T-cell (primary cell): ENCODE data around the gene SEL1L3. TPM values are rescaled to one million over a fixed set of nuclear protein-coding genes. Genes with fewer than 3 reads are reported as not detected.

Experiments
- ATAC-seq, 4 experiments: fragments of 200-7000 bp in 3 of 4; fragments of 150-1000 bp in 1 of 4; cut with Tn5 transposase; replicated peaks in 1 of 4; 1 replicate in 3 of 4; 2 replicates in 1 of 4; pipeline ENCODE4 v1.10.0; 2021; ENCODE audit warnings: moderate library complexity in 3 of 4, mild to moderate bottlenecking in 2 of 4, moderate number of reproducible peaks in 1 of 4
- CTCF ChIA-PET, 2 donors: fragments of 300-600 bp; sonication (Branson Sonifier 250); formaldehyde crosslinking; loops; one replicate each; lab custom pipeline; 2022; ENCODE audit warnings: antibody characterized with exemption in 2 of 2; lab: Charles Lee
- POLR2A ChIA-PET, 2 donors: fragments of 300-600 bp; sonication (Branson Sonifier 250); formaldehyde crosslinking; loops; one replicate each; lab custom pipeline; 2022; ENCODE audit warnings: antibody characterized with exemption in 2 of 2; lab: Charles Lee
- DNase-seq, 35 experiments: peaks; one replicate each; pipeline versions ENCODE4 v3.0.0 to v3.0.0-alpha.2; 2013 to 2023
- H3K27ac ChIP-seq: one replicate; pipeline ENCODE4 v1.5.1; 2013; ENCODE audit warnings: low read length
- H3K27me3 ChIP-seq, 2 experiments: replicated peaks in 1 of 2; 1 replicate in 1 of 2; 2 replicates in 1 of 2; pipeline versions ENCODE4 v1.6.1 to v1.7.0; 2013; ENCODE audit warnings: low read length in 1 of 2, mixed read lengths in 1 of 2; ENCODE audit not compliant: control insufficient read depth in 2 of 2, insufficient read depth in 2 of 2; ENCODE audit errors: extremely low read depth in 1 of 2
- H3K36me3 ChIP-seq, 2 donors: 1 replicate in 1 of 2; 2 replicates in 1 of 2; pipeline versions ENCODE4 v1.6.1 to v1.7.0; 2013; ENCODE audit warnings: low read length in 1 of 2; ENCODE audit not compliant: control insufficient read depth in 2 of 2, insufficient read depth in 1 of 2; ENCODE audit errors: extremely low read depth in 1 of 2
- H3K4me1 ChIP-seq, 2 experiments: 1 replicate in 1 of 2; 2 replicates in 1 of 2; pipeline versions ENCODE4 v1.6.1 to v1.7.0; 2013; ENCODE audit warnings: low read length in 2 of 2, mixed read lengths in 1 of 2; ENCODE audit not compliant: insufficient read depth in 2 of 2, control insufficient read depth in 1 of 2; ENCODE audit errors: extremely low read depth in 1 of 2
- H3K4me3 ChIP-seq, 2 donors: 1 replicate in 1 of 2; 2 replicates in 1 of 2; pipeline versions ENCODE4 v1.5.1 to v1.7.0; 2013; ENCODE audit warnings: mild to moderate bottlenecking in 2 of 2, low read length in 1 of 2, moderate library complexity in 1 of 2; ENCODE audit not compliant: control insufficient read depth in 1 of 2; ENCODE audit errors: extremely low read depth in 1 of 2
- H3K9me3 ChIP-seq: 2 replicates; pipeline ENCODE4 v1.7.0; 2013
- H3K27ac Mint-ChIP-seq, 2 donors: one replicate each; pipeline ENCODE4 v1.8.0; 2020 to 2021; ENCODE audit warnings: mild to moderate bottlenecking in 2 of 2, mixed read lengths in 2 of 2
- H3K27me3 Mint-ChIP-seq, 2 donors: one replicate each; pipeline ENCODE4 v1.8.0; 2021 to 2022; ENCODE audit warnings: mixed read lengths in 2 of 2
- H3K36me3 Mint-ChIP-seq: one replicate; pipeline ENCODE4 v1.8.0; 2021; ENCODE audit warnings: mixed read lengths
- H3K4me1 Mint-ChIP-seq, 3 donors: one replicate each; pipeline ENCODE4 v1.8.0; 2020 to 2022; ENCODE audit warnings: mixed read lengths in 3 of 3, mild to moderate bottlenecking in 1 of 3
- H3K4me3 Mint-ChIP-seq, 3 donors: one replicate each; pipeline ENCODE4 v1.8.0; 2020 to 2022; ENCODE audit warnings: mild to moderate bottlenecking in 3 of 3, mixed read lengths in 3 of 3, moderate library complexity in 3 of 3
- H3K9me3 Mint-ChIP-seq, 3 donors: one replicate each; pipeline ENCODE4 v1.8.0; 2020 to 2022; ENCODE audit warnings: mixed read lengths in 3 of 3
- WGBS: methylation state at CpG from one replicate; pipeline ENCODE4 v1.1.5; 2013; ENCODE audit warnings: missing lambda C conversion rate; ENCODE audit not compliant: insufficient coverage; 5-methylcytosine and 5-hydroxymethylcytosine counted together
- total RNA-seq, 35 experiments: library from RNA in 6 of 35; stranded (reverse) in 6 of 35; fragments of 120-200 nt in 1 of 35; gene quantifications; one replicate each; pipeline versions ENCODE4 v1.2.1 to v1.2.4 and lab custom pipeline; 2013 to 2026

Gene SEL1L3
- total RNA-seq, 5 donors from 2014 or later (not counting 1 experiment from before 2014, with no cell fraction given) = 43.6 to 69.9 (median 50.1) TPM

GRCh38 chr4:25890571-25891485 is 28.0 kb upstream of the SEL1L3 start:
- no peak overlapping the region for H3K27ac Mint-ChIP-seq
- peaks cover 0 to 7% of the 10 kb centered on the region in 2 donors for H3K27me3 Mint-ChIP-seq
- CTCF ChIA-PET = no interaction called here
- ATAC-seq (no peak), DNase-seq (no peak)
- no peaks in the 10 kb centered on the region for H3K4me1 Mint-ChIP-seq
- no peak overlapping the region for H3K27ac ChIP-seq
- 87% methylated on average over 9 of the region's 11 CpGs for WGBS
- no peak overlapping the region for H3K4me3 ChIP-seq
- H3K4me1 ChIP-seq = no peaks in the 10 kb centered on the region
- no peak overlapping the region for H3K4me3 Mint-ChIP-seq
- H3K36me3 Mint-ChIP-seq = no peaks in the 10 kb centered on the region
- H3K36me3 ChIP-seq = no peaks in the 10 kb centered on the region
- H3K27me3 ChIP-seq = no peaks in the 10 kb centered on the region
- no peaks in the 10 kb centered on the region for H3K9me3 ChIP-seq
- POLR2A ChIA-PET = no interaction called here
- no peaks in the 10 kb centered on the region for H3K9me3 Mint-ChIP-seq

- no peak for ATAC-seq
- peaks cover 0 to 4% of the 10 kb centered on the region in 2 donors for H3K27me3 Mint-ChIP-seq
- Histone ChIP-seq H3K4me3 (no peak overlapping the region), H3K9me3 (no peaks in the 10 kb centered on the region), H3K4me1 (no peaks in the 10 kb centered on the region), H3K27ac (no peak overlapping the region), H3K27me3 (no peaks in the 10 kb centered on the region), H3K36me3 (no peaks in the 10 kb centered on the region)
- ChIA-PET CTCF (no interaction called here), POLR2A (no interaction called here)
- H3K36me3 Mint-ChIP-seq = no peaks in the 10 kb centered on the region
- no peaks in the 10 kb centered on the region for H3K9me3 Mint-ChIP-seq
- H3K4me1 Mint-ChIP-seq = no peaks in the 10 kb centered on the region
- H3K27ac Mint-ChIP-seq = no peak overlapping the region
- no peak for DNase-seq
- H3K4me3 Mint-ChIP-seq = no peak overlapping the region
- WGBS = 95% methylated on average over 7 of the region's 14 CpGs
These were observed 27.1 kb upstream of the SEL1L3 start for GRCh38 chr4:25889589-25890503.

- ATAC-seq (no peak), DNase-seq (no peak)
- Histone ChIP-seq H3K4me1 (no peaks in the 10 kb centered on the region), H3K9me3 (no peaks in the 10 kb centered on the region), H3K27ac (no peak overlapping the region), H3K27me3 (no peaks in the 10 kb centered on the region), H3K36me3 (no peaks in the 10 kb centered on the region), H3K4me3 (no peak overlapping the region)
- no peaks in the 10 kb centered on the region for H3K36me3 Mint-ChIP-seq
- CTCF ChIA-PET = interaction anchor here (0.6 kb wide), 2 partner anchors 53 to 236 kb away, joined by 3 to 4 read pairs; no protein-coding TSS in a partner anchor
- no peaks in the 10 kb centered on the region for H3K9me3 Mint-ChIP-seq
- H3K27me3 Mint-ChIP-seq = peaks cover 0 to 4% of the 10 kb centered on the region in 2 donors
- POLR2A ChIA-PET = no interaction called here
- no peak overlapping the region for H3K4me3 Mint-ChIP-seq
- no peak overlapping the region for H3K27ac Mint-ChIP-seq
- H3K4me1 Mint-ChIP-seq = peaks cover 0 to 3% (median 0%) of the 10 kb centered on the region in 3 donors
These were observed 26.0 kb upstream of the SEL1L3 start for GRCh38 chr4:25888781-25889180.

- no peaks in the 10 kb centered on the region for H3K27me3 ChIP-seq
- CTCF ChIA-PET = no interaction called here
- POLR2A ChIA-PET = no interaction called here
- peak in 1 of 4 experiments; percentile 40 for ATAC-seq
- no peaks in the 10 kb centered on the region for H3K4me1 ChIP-seq
- Mint-ChIP-seq H3K36me3 (peaks cover 4% of the 10 kb centered on the region), H3K9me3 (peaks cover 0 to 9% (median 0%) of the 10 kb centered on the region in 3 donors), H3K27ac (no peak overlapping the region), H3K27me3 (peaks cover 3 to 17% of the 10 kb centered on the region in 2 donors), H3K4me1 (peaks cover 0 to 3% (median 0%) of the 10 kb centered on the region in 3 donors), H3K4me3 (no peak overlapping the region)
- H3K4me3 ChIP-seq = no peak overlapping the region
- 29% methylated on average over 2 of the region's 5 CpGs for WGBS
- DNase-seq = no peak
- H3K36me3 ChIP-seq = no peaks in the 10 kb centered on the region
- no peak overlapping the region for H3K27ac ChIP-seq
- H3K9me3 ChIP-seq = no peaks in the 10 kb centered on the region
These were observed 21.4 kb upstream of the SEL1L3 start for GRCh38 chr4:25884031-25884782.

GRCh38 chr4:25883565-25883964 is 20.8 kb upstream of the SEL1L3 start:
- peaks cover 4% of the 10 kb centered on the region for H3K36me3 Mint-ChIP-seq
- no peak overlapping the region for H3K4me3 ChIP-seq
- CTCF ChIA-PET = no interaction called here
- no CpG with 5 or more reads among the region's 2 CpGs for WGBS
- no peak for ATAC-seq
- H3K4me3 Mint-ChIP-seq = no peak overlapping the region
- no peak for DNase-seq
- no peak overlapping the region for H3K27ac Mint-ChIP-seq
- POLR2A ChIA-PET = no interaction called here
- H3K9me3 Mint-ChIP-seq = peaks cover 0 to 9% (median 0%) of the 10 kb centered on the region in 3 donors
- H3K27ac ChIP-seq = no peak overlapping the region
- H3K9me3 ChIP-seq = no peaks in the 10 kb centered on the region
- H3K36me3 ChIP-seq = no peaks in the 10 kb centered on the region
- peaks cover 0 to 3% (median 0%) of the 10 kb centered on the region in 3 donors for H3K4me1 Mint-ChIP-seq
- peaks cover 3 to 17% of the 10 kb centered on the region in 2 donors for H3K27me3 Mint-ChIP-seq
- H3K27me3 ChIP-seq = no peaks in the 10 kb centered on the region
- no peaks in the 10 kb centered on the region for H3K4me1 ChIP-seq

DNA sequence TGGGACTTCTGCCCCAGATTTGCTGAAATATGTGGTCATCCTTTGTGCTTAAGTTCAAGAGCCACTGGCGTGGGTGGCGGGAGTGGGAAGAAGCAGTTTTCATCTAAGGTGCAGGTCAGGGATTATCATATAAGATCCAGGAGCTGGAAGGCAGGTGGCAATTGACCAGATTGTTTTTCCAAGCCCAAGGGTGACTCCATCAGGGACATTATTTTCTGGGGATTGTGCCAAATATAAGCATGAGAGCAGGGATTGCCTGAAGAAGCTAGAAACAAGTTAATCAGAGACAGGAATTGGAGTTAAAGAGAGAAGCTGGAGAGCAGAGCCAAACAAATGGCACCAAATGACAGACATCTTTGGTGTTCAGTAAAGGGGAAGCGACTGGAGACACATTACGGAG is 19.4 kb upstream of the SEL1L3 start:
- no peak overlapping the region for H3K27ac Mint-ChIP-seq
- Histone ChIP-seq H3K36me3 (no peaks in the 10 kb centered on the region), H3K27ac (no peak overlapping the region), H3K4me1 (no peaks in the 10 kb centered on the region), H3K27me3 (no peaks in the 10 kb centered on the region), H3K4me3 (no peak overlapping the region), H3K9me3 (no peaks in the 10 kb centered on the region)
- peaks cover 0 to 3% (median 0%) of the 10 kb centered on the region in 3 donors for H3K4me1 Mint-ChIP-seq
- no peak for DNase-seq
- H3K4me3 Mint-ChIP-seq = no peak overlapping the region
- ChIA-PET CTCF (no interaction called here), POLR2A (no interaction called here)
- WGBS = 96% methylated on average over 4 of the region's 4 CpGs
- H3K27me3 Mint-ChIP-seq = peaks cover 3 to 17% of the 10 kb centered on the region in 2 donors
- ATAC-seq = no peak
- H3K36me3 Mint-ChIP-seq = peaks cover 4% of the 10 kb centered on the region
- H3K9me3 Mint-ChIP-seq = peaks cover 0 to 9% (median 0%) of the 10 kb centered on the region in 3 donors
